Endometrial microvascular endothelial cells (primary cell): Measurements from ENCODE around the gene CCDC188. TPM values are rescaled to one million over a fixed set of nuclear protein-coding genes. Genes with fewer than 3 reads are reported as not detected.

Experiments
- in situ Hi-C: cut with HindIII; loops from 2 replicates; pipeline ENCODE4 v1.10.0; 2017; ENCODE audit warnings: low sequenced_read_pairs, low pct_unique_long_range_greater_than_20kb; ENCODE audit errors: inconsistent ontology term
- total RNA-seq: library from RNA; depleted of rRNA; stranded (reverse); fragments of >200 nt; gene quantifications from one replicate; pipeline ENCODE4 v1.2.3, GENCODE V29; 2015; ENCODE audit errors: inconsistent ontology term

The CCDC188 gene
- total RNA-seq, 1 donor from 2014 or later: 2.6 TPM

- in situ Hi-C loops: loop anchor here (25.0 kb wide), 1 partner anchor 147 kb away; no protein-coding TSS in a partner anchor
Measured at GRCh38 chr22:20140107-20140445, 10.8 kb downstream of the CCDC188 start.

GRCh38 chr22:20139391-20140106 lies 11.3 kb downstream of the CCDC188 start:
- in situ Hi-C loops: loop anchor here (25.0 kb wide), 1 partner anchor 148 kb away; no protein-coding TSS in a partner anchor

GRCh38 chr22:20138868-20139267 lies 12.0 kb downstream of the CCDC188 start:
- in situ Hi-C loops: loop anchor here (25.0 kb wide), 1 partner anchor 148 kb away; no protein-coding TSS in a partner anchor

GRCh38 chr22:20138417-20138738 lies 12.5 kb downstream of the CCDC188 start:
- in situ Hi-C loops: loop anchor here (25.0 kb wide), 1 partner anchor 149 kb away; no protein-coding TSS in a partner anchor

GRCh38 chr22:20137671-20138416 lies 13.0 kb downstream of the CCDC188 start:
- in situ Hi-C loops: loop anchor here (25.0 kb wide), 1 partner anchor 149 kb away; no protein-coding TSS in a partner anchor

- in situ Hi-C loops: loop anchor here (25.0 kb wide), 1 partner anchor 150 kb away; no protein-coding TSS in a partner anchor
Measured at GRCh38 chr22:20137113-20137512, 13.7 kb downstream of the CCDC188 start.

GRCh38 chr22:20136603-20136873 lies 14.3 kb downstream of the CCDC188 start:
- in situ Hi-C loops: loop anchor here (25.0 kb wide), 1 partner anchor 151 kb away; no protein-coding TSS in a partner anchor

- in situ Hi-C loops: loop anchor here (25.0 kb wide), 1 partner anchor 151 kb away; no protein-coding TSS in a partner anchor
Measured at GRCh38 chr22:20135806-20136602, 14.9 kb downstream of the CCDC188 start.

- in situ Hi-C loops: loop anchor here (25.0 kb wide), 1 partner anchor 152 kb away; no protein-coding TSS in a partner anchor
Measured at GRCh38 chr22:20135265-20135664, 15.6 kb downstream of the CCDC188 start.

GRCh38 chr22:20133930-20134549 lies 16.8 kb downstream of the CCDC188 start:
- in situ Hi-C loops: loop anchor here (25.0 kb wide), 1 partner anchor 153 kb away; no protein-coding TSS in a partner anchor

- in situ Hi-C loops: loop anchor here (25.0 kb wide), 1 partner anchor 155 kb away; no protein-coding TSS in a partner anchor
Measured at GRCh38 chr22:20132686-20133246, 18.1 kb downstream of the CCDC188 start.

- in situ Hi-C loops: loop anchor here (25.0 kb wide), 1 partner anchor 155 kb away; no protein-coding TSS in a partner anchor
Measured at GRCh38 chr22:20131859-20132685, 18.8 kb downstream of the CCDC188 start.

- in situ Hi-C loops: loop anchor here (25.0 kb wide), 1 partner anchor 156 kb away; no protein-coding TSS in a partner anchor
Measured at GRCh38 chr22:20131597-20131858, 19.3 kb downstream of the CCDC188 start, which contains the start of gene ZDHHC8. TSS of gene ZDHHC8 (plus strand) at chr22:20131804. CDS start at chr22:20131948, 144 bp downstream.

GRCh38 chr22:20130731-20131596 lies 19.9 kb downstream of the CCDC188 start:
- in situ Hi-C loops: loop anchor here (25.0 kb wide), 1 partner anchor 156 kb away; no protein-coding TSS in a partner anchor

GRCh38 chr22:20130319-20130718 lies 20.5 kb downstream of the CCDC188 start:
- in situ Hi-C loops: loop anchor here (25.0 kb wide), 1 partner anchor 157 kb away; no protein-coding TSS in a partner anchor

- in situ Hi-C loops: loop anchor here (25.0 kb wide), 1 partner anchor 158 kb away; no protein-coding TSS in a partner anchor
Measured at GRCh38 chr22:20129747-20130014, 21.2 kb downstream of the CCDC188 start.
